K562 (cell line): ENCODE results near the gene ANKS3. TPM values are rescaled to one million over a fixed set of nuclear protein-coding genes. Genes with fewer than 3 reads are reported as not detected.

Experiments used
- ARID1B ChIP-seq: fragments of 450-650 bp; IDR thresholded peaks from 2 replicates; pipeline ENCODE4 v1.6.1; 2016; ENCODE audit warnings: antibody characterized with exemption, mild to moderate bottlenecking, inconsistent platforms
- BRD9 ChIP-seq: fragments of 450-650 bp; IDR thresholded peaks from 2 replicates; pipeline ENCODE4 v1.6.1; 2018; ENCODE audit warnings: low read depth; ENCODE audit not compliant: partially characterized antibody
- CBFA2T2 ChIP-seq: fragments of 450-650 bp; conservative IDR thresholded peaks from 2 replicates; pipeline ENCODE4 v1.6.1; 2017; ENCODE audit warnings: mild to moderate bottlenecking
- CBFA2T3 ChIP-seq: fragments of 450-650 bp; IDR thresholded peaks from 2 replicates; pipeline ENCODE4 v1.6.1; 2017
- CC2D1A ChIP-seq: fragments of 450-650 bp; IDR thresholded peaks from 2 replicates; pipeline ENCODE4 v1.6.1; 2017; ENCODE audit warnings: mild to moderate bottlenecking
- CHD2 ChIP-seq: IDR thresholded peaks from 2 replicates; pipeline ENCODE4 v1.6.1; 2011; ENCODE audit warnings: low read depth, low read length
- DIDO1 ChIP-seq: fragments of 450-650 bp; IDR thresholded peaks from 2 replicates; pipeline ENCODE4 v1.6.1; 2016; ENCODE audit warnings: low read depth, missing biosample characterization, missing genetic modification characterization
- EGR1 ChIP-seq: fragments of 450-650 bp; conservative IDR thresholded peaks from 2 replicates; pipeline ENCODE4 v1.6.1; 2017; ENCODE audit warnings: mild to moderate bottlenecking
- LARP7 ChIP-seq: fragments of 450-650 bp; IDR thresholded peaks from 2 replicates; pipeline ENCODE4 v1.6.1; 2016
- MEF2A ChIP-seq: IDR thresholded peaks from 2 replicates; pipeline ENCODE4 v1.6.1; 2011; ENCODE audit warnings: low read depth, mild to moderate bottlenecking, low read length, moderate library complexity; ENCODE audit not compliant: control insufficient read depth
- NFIX ChIP-seq: fragments of 250-450 bp; sonication (Bioruptor Pico); IDR thresholded peaks from 2 replicates; pipeline ENCODE4 v1.4.0; 2020; ENCODE audit warnings: low read depth, mild to moderate bottlenecking, moderate library complexity
- NFYB ChIP-seq: IDR thresholded peaks from 2 replicates; pipeline ENCODE4 v1.6.1; 2011; ENCODE audit warnings: mild to moderate bottlenecking, moderate library complexity; ENCODE audit not compliant: insufficient read length; ENCODE audit errors: extremely low read depth
- PHF21A ChIP-seq: fragments of 450-650 bp; IDR thresholded peaks from 2 replicates; pipeline ENCODE4 v1.6.1; 2017; ENCODE audit warnings: low read depth, borderline replicate concordance
- PREB ChIP-seq: sonication (generic); formaldehyde crosslinking; IDR thresholded peaks from 2 replicates; pipeline ENCODE4 v1.8.1; 2023; ENCODE audit warnings: mild to moderate bottlenecking, missing genetic modification reagents
- RBM14 ChIP-seq: fragments of 200-400 bp; formaldehyde crosslinking; IDR thresholded peaks from 2 replicates; pipeline ENCODE4 v1.6.1; 2018; ENCODE audit warnings: low read depth, mild to moderate bottlenecking, low read length, moderate library complexity, borderline replicate concordance; ENCODE audit not compliant: insufficient read depth
- TAL1 ChIP-seq: fragments of 450-650 bp; IDR thresholded peaks from 2 replicates; pipeline ENCODE4 v1.6.1; 2016; ENCODE audit warnings: mild to moderate bottlenecking
- TCF3 ChIP-seq: sonication (generic); formaldehyde crosslinking; IDR thresholded peaks from 2 replicates; pipeline ENCODE4 v1.4.0; 2020; ENCODE audit warnings: mild to moderate bottlenecking, missing genetic modification reagents
- U2AF2 ChIP-seq: fragments of 200-400 bp; formaldehyde crosslinking; optimal IDR thresholded peaks from 2 replicates; pipeline ENCODE3; 2017; ENCODE audit warnings: low read depth, mild to moderate bottlenecking, low read length
- ZBTB34 ChIP-seq: fragments of 250-450 bp; sonication (Bioruptor Pico); IDR thresholded peaks from 2 replicates; pipeline ENCODE4 v1.8.0; 2021; ENCODE audit warnings: mild to moderate bottlenecking, moderate library complexity
- ZFPM2 ChIP-seq: fragments of 250-450 bp; sonication (Bioruptor Pico); IDR thresholded peaks from 2 replicates; pipeline ENCODE4 v1.5.1; 2022; ENCODE audit warnings: mild to moderate bottlenecking
- ZNF23 ChIP-seq: fragments of 250-450 bp; sonication (Bioruptor Pico); IDR thresholded peaks from 2 replicates; pipeline ENCODE4 v1.4.0; 2020; ENCODE audit warnings: mild to moderate bottlenecking
- ZNF347 ChIP-seq: fragments of 450-650 bp; formaldehyde crosslinking; IDR thresholded peaks from 2 replicates; pipeline ENCODE4 v1.4.0; 2020; ENCODE audit warnings: low read depth, mild to moderate bottlenecking, moderate library complexity
- ZNF445 ChIP-seq: fragments of 250-450 bp; sonication (Bioruptor Pico); IDR thresholded peaks from 2 replicates; pipeline ENCODE4 v1.4.0; 2020; ENCODE audit warnings: low read depth, mild to moderate bottlenecking, moderate library complexity
- ZSCAN32 ChIP-seq: fragments of 450-650 bp; formaldehyde crosslinking; IDR thresholded peaks from 2 replicates; pipeline ENCODE4 v1.4.0; 2020; ENCODE audit warnings: mild to moderate bottlenecking, moderate library complexity
- polyA plus RNA-seq, 8 experiments: library from polyadenylated mRNA; depleted of rRNA in 4 of 8; stranded (reverse) in 5 of 8; unstranded in 3 of 8; fragments of >200 nt; fragmentation: Nextera tagmentation in 2 of 8; fragmentation: Illumina TruSeq in 1 of 8; extraction: Ambion mirVana in 2 of 8; extraction: Trizol in 1 of 8; gene quantifications; 2 replicates each; pipeline versions ENCODE4 v1.2.1 to v1.2.3, GENCODE V29; 2011 to 2014; ENCODE audit warnings: inconsistent platforms in 1 of 8, missing spikeins in 1 of 8
- total RNA-seq, 7 experiments: library from RNA; depleted of rRNA in 6 of 7; stranded (reverse); fragments of >200 nt in 6 of 7; fragmentation: Illumina TruSeq in 2 of 7; extraction: Trizol in 2 of 7; gene quantifications; 2 replicates each; pipeline versions ENCODE4 v1.2.1 to v1.2.3, GENCODE V29; 2011 to 2021; ENCODE audit warnings: low replicate concordance in 1 of 7
- TF ChIP-seq, protein P1 (sequence below): sonication (generic); formaldehyde crosslinking; IDR thresholded peaks from 2 replicates; pipeline ENCODE4 v1.8.0; 2022; ENCODE audit warnings: mild to moderate bottlenecking, low read depth, missing genetic modification reagents
- TF ChIP-seq, protein P2 (sequence below): sonication (generic); formaldehyde crosslinking; IDR thresholded peaks from 2 replicates; pipeline ENCODE4 v1.8.0; 2022; ENCODE audit warnings: missing genetic modification reagents, mild to moderate bottlenecking, moderate library complexity, borderline replicate concordance
- TF ChIP-seq, protein P3 (sequence below): fragments of 250-450 bp; sonication (Bioruptor Pico); IDR thresholded peaks from 2 replicates; pipeline ENCODE4 v1.8.0; 2022; ENCODE audit warnings: moderate library complexity, mild to moderate bottlenecking, inconsistent platforms

Gene ANKS3
- total and polyA plus RNA-seq, 9 of the 15 experiments (the other 6 are each of a cell fraction or from before 2014, with no cell fraction given) = 0.43 to 25.7 (median 14.8) TPM

- TF ChIP-seq ZNF23 (CRISPR knock-in tag) (no peak), NFYB (no peak), DIDO1 (tag) (no peak), ZSCAN32 (CRISPR knock-in tag) (no peak), U2AF2 (no peak), ARID1B (0 out of 2 replicates have a peak, but pooled peaks have one; percentile 7), MEF2A (no peak), TAL1 (peak; percentile 45; the same call in 1 of the 2 replicates), ZNF445 (CRISPR knock-in tag) (no peak), CBFA2T3 (peak; percentile 65), ZBTB34 (CRISPR knock-in tag) (no peak), CC2D1A (no peak), CHD2 (no peak), ZFPM2 (CRISPR knock-in tag) (no peak), PREB (CRISPR knock-in tag) (no peak), RBM14 (no peak), PHF21A (no peak), ZNF347 (CRISPR knock-in tag) (no peak), LARP7 (no peak), BRD9 (no peak), TCF3 (CRISPR knock-in tag) (peak; percentile 78), NFIX (CRISPR knock-in tag) (no peak), EGR1 (no peak), CBFA2T2 (peak; percentile 38)
- TF ChIP-seq, protein P1, sequence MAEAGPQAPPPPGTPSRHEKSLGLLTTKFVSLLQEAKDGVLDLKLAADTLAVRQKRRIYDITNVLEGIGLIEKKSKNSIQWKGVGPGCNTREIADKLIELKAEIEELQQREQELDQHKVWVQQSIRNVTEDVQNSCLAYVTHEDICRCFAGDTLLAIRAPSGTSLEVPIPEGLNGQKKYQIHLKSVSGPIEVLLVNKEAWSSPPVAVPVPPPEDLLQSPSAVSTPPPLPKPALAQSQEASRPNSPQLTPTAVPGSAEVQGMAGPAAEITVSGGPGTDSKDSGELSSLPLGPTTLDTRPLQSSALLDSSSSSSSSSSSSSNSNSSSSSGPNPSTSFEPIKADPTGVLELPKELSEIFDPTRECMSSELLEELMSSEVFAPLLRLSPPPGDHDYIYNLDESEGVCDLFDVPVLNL (CRISPR knock-in tag) = no peak
- TF ChIP-seq, protein P2, sequence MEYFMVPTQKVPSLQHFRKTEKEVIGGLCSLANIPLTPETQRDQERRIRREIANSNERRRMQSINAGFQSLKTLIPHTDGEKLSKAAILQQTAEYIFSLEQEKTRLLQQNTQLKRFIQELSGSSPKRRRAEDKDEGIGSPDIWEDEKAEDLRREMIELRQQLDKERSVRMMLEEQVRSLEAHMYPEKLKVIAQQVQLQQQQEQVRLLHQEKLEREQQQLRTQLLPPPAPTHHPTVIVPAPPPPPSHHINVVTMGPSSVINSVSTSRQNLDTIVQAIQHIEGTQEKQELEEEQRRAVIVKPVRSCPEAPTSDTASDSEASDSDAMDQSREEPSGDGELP (CRISPR knock-in tag) = peak; percentile 40; the same call in 1 of the 2 replicates
- TF ChIP-seq, protein P3, sequence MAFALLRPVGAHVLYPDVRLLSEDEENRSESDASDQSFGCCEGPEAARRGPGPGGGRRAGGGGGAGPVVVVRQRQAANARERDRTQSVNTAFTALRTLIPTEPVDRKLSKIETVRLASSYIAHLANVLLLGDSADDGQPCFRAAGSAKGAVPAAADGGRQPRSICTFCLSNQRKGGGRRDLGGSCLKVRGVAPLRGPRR (CRISPR knock-in tag) = no peak
Observed at GRCh38 chr16:4724661-4725270, 9.3 kb downstream of the ANKS3 start (continued).
